Stimulated activated CD4-positive, alpha-beta T cell treated with anti-CD3 and anti-CD28 coated beads, TNF-alpha, amount 100 ng/mL, for 4 hours (primary cell): ENCODE data around the gene SLC24A1.
"Not testable (repeated sequence)": the region's sequence is repeated elsewhere in the genome, so short reads cannot be mapped to it uniquely, and the experiment has no call there.

Experiments
- DNase-seq, 3 experiments: peaks; one replicate each; pipeline ENCODE4 v3.0.0-alpha.2; 2020; ENCODE audit warnings: low read depth in 3 of 3

Gene SLC24A1

DNA sequence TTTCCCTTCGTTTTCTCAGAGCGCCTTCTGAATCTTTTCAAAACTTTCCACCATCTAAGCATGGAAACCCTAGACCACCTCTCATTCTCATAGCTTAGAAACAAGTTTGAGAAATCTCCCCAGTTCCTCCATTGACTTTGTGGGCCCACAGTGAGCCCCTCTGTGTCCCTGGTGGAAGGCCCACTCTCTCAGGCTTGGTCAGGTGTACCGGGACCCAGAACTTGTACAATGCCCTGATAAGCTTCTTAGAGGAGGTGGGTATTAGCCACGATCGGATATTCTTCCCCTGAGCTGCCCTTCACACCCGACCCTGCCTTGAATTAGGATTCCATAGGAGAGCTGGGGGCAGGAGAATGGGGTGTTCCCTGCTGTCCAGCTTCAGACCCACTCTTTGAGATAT, at the start of gene SLC24A1:
Gene SLC24A1, plus strand, starts transcription at position 301 of the 400 bp plus-strand sequence. CDS start 2,143 bp downstream, outside the sequence.
- no peak for DNase-seq

GRCh38 chr15:65571971-65572370, 49.8 kb upstream of the SLC24A1 start:
- no peak for DNase-seq

DNA sequence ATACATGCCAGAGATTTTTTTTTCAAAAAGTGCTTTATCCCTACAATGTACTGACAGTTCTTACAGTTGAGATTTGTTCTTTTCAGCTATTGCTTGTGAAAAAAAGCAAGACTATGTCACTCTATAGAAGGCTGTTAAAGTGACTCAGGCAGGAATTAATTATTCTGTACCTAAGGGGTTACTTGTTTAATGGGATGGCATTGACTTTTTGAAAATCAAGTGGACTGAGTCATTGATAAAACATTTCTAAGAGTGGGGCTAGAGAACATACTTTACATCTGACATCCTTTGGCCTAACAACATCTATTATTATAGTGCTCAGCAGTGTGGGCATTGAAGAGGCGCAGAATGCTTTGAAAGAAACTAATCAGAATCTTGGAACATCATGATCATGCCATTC, 45.1 kb upstream of the SLC24A1 start:
- no peak for DNase-seq

- no peak for DNase-seq
Observed at GRCh38 chr15:65577129-65577996, 44.4 kb upstream of the SLC24A1 start.

- DNase-seq = no peak
Observed at GRCh38 chr15:65578904-65579728, 42.6 kb upstream of the SLC24A1 start.

DNA sequence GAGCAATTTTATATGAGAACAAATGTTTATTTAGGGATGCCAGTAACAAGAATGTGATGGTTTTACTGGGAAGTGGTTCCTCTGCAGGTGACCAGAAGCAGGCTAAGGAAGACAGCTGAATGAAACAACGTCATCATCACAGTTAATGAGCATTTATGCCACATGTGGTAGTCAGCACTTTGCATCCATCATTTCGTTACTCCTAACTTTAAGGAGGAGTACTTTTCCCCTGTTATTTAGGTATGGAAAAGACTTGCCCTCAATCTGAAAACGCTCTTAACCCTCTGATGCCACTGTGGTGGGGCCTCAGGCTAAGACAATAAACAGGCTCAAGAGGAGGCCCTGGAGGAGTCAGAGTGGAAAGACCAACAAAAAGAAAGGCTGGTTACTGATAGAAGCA, 42.0 kb upstream of the SLC24A1 start:
- no peak for DNase-seq

GRCh38 chr15:65580287-65580686, 41.5 kb upstream of the SLC24A1 start:
- DNase-seq = no peak

DNA sequence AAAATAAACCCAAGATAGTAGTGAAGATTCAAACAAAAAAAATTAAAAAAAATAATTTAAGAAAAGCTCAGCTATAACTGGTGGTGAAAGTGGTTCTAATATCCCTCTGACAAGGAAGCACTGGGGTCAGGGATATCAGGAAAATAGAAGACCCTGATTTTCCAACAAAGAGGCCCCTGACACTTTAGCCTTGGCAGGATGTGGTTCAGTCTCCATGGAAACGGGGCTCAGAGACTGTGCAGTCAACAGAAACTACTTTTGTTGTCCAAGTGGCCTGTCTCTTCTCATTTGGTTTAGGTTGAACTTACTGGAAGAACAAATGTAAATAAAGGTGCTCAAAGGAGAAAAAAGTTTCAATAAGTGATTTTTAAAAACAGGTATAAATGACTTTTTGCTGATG, 38.0 kb upstream of the SLC24A1 start:
- DNase-seq = peak in 1 of 3 experiments; percentile 3

DNA sequence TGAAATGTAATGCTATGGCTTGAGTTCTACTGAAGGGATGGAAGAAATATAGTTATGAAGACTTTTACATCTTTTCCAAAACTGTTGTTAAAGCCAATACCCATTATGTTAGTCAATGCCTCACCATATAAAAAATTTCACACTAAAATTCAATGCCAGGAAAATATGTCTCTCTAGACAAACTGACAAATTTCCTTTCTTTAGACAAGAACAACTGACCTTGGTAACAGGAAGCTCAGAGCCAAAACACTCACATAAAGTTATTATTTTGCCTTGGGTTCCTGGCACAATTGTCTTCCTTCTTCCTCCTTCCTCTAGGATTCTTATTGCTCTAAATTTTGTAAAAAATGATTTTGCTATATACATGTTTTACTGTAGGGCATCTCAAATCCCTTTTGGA, 37.5 kb upstream of the SLC24A1 start:
- DNase-seq = no peak

GRCh38 chr15:65587094-65587493, 34.6 kb upstream of the SLC24A1 start:
- DNase-seq = no peak

DNA sequence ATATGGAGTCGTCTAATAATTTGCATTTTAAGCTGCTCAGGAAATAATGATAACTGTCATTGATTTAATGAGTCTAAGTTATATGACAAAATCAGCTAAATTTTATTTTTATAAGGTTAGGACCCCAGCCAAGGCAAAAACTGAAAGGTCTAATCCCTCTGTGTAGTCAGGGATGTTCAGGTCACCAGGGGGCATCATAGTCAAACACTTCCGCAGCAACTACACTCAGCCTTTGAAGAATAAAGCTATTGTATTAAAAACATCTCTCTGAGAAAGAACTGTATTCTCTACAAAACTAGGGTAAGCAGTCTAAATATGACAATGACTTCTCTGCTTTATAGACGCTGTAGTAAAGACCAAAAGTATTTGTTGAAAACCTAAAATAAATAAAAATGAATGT, 25.8 kb upstream of the SLC24A1 start:
- DNase-seq = no peak

GRCh38 chr15:65598468-65598867, 23.3 kb upstream of the SLC24A1 start:
- DNase-seq = no peak

DNA sequence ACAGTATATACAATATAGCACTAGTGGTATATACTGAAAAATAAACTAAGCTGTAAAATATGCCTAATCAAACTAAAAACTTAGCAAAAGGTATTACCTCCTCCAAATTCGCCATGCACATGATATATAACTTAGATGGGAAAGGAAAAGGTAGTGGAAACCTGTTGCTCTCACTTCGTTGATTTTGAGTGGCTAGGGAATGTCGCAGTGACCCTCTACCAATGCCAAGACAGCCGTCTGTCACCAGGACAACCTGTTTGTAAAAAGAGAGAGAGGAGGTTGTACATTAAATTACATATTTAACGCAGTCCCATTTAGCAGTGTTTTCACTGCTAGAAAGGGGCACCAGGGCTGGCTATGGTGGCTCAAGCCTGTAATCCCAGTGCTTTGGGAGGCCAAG, 22.1 kb upstream of the SLC24A1 start:
- no peak for DNase-seq

DNA sequence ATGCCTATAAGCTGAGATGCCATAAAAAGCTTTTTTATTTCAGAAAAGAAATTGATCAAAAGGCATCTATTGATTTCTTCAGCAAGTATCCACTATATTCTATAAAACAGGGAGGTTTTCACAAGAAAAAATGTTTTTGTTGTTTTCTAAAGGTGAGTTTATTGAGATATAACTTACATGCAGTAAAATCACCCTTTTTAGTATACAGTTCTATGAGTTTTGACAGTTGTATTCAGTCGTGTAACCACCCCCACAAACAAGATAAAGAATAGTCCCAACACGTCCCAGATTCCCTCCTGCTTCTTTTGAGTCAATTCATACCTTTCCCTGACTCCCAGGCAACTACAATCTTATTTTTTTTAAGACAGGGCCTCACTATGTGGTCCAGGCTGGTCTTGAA, 18.6 kb upstream of the SLC24A1 start:
- DNase-seq = no peak

DNA sequence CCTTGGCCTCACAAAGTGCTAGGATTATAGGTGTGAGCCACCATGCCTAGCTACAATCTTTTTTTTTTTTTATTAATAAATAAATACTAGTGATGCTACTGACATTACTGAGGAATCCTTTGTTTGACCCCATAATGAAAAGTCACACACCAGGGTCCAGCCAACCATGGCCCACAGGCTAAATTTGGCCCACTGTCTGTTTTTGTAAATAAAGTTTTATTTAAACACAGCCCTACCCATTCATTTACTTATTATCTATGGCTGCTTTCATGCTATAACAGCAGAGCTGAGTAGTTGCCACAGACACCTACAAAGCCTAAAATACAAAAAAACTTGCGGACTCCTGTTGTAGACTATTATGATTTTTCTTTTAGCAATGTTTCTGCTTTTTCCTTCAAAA, 18.2 kb upstream of the SLC24A1 start:
- DNase-seq = no peak

DNA sequence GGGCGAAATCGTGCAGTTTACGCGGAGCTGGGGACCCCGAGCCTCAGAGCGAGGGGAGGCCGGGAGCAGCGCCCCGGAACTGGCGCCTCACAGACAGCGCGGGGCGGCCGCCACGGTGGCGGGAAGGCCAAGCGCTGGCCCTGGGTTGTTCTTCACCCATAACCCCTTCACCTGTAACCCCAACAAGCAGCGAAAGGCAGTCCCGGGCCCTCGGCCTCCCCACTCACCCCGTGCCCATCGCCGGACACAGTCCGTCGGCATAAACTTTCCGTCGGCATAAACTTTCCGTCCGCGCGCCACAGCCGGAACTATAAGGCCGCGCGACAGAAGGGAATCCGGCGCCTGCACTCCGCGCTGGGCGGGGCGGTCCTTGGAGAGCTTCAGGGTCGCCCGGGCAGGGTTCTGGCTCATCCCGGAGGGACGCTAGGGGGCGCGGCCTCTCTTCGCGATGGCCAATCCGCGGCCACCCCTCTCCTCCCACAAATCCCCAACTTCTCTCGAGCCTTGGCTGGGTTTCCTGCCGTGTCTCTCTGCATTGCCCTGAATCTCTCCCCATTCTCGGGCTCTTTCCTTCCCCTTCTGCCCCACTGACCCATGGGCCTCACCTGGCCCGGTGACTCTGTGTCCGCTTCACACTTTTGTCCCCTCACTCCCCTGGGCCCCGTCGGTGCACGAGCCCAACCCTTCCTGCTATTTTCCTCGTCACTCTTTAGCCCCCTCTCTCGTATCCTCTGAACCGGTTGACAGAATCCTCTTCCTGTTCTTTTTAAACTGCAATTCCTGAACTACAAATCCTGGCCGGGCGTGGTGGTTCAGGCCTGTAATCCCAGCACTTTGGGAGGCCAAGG, 10.6 kb upstream of the SLC24A1 start, which contains the start of gene INTS14:
Gene INTS14, minus strand, starts transcription at position 261 of the 848 bp plus-strand sequence. CDS start 3,751 bp downstream, outside the sequence.
- peak; percentile 86 to 94 (median 90) for DNase-seq

GRCh38 chr15:65611888-65612615, 9.7 kb upstream of the SLC24A1 start:
- no peak for DNase-seq

- DNase-seq = no peak
Observed at GRCh38 chr15:65612616-65612946, 9.2 kb upstream of the SLC24A1 start.

DNA sequence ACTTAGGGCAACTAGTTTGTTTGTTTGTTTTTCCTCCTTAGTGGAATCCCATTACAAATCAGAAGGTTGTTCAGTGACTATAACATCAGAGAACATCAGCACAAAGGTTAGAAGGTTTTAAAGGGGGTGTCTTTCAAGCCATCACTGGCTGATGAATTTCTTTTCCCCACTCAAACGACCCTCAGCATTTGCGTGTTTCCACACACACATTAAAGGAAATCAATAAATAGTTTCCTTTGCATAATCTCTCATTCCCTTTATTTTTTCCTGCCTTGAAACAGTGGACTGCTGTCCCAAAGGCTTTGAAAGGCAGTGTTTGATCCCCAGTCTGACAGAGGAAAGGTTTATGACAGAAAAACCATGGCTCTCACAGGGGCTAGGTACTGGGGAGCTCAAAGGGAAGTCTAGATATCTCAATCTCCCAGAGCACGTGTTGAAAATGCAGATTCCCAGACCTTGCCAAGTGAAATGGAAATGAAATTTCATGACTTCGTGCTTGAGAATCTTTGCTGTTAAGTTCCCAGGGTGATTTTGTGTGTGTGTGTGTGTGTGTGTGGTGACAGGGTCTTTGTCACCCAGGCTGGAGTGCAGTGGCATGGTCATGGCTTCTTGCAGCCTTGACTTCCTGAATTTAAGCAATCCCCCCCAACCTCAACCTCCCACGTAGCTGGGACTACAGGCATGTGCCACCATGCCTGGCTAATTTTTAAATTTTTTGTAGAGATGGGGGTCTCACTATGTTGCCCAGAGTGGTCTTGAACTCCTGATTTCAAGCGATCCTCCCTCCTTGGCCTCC, 8.6 kb upstream of the SLC24A1 start:
- no peak for DNase-seq

- not testable (repeated sequence) for DNase-seq
Observed at GRCh38 chr15:65615887-65616286, 5.9 kb upstream of the SLC24A1 start.
